ENCODE results near the gene MAP1LC3A. TPM values are rescaled to one million over a fixed set of nuclear protein-coding genes. Genes with fewer than 3 reads are reported as not detected.

MAP1LC3A gene
- total RNA-seq, 1 donor from 2014 or later: 71.5 TPM

DNA sequence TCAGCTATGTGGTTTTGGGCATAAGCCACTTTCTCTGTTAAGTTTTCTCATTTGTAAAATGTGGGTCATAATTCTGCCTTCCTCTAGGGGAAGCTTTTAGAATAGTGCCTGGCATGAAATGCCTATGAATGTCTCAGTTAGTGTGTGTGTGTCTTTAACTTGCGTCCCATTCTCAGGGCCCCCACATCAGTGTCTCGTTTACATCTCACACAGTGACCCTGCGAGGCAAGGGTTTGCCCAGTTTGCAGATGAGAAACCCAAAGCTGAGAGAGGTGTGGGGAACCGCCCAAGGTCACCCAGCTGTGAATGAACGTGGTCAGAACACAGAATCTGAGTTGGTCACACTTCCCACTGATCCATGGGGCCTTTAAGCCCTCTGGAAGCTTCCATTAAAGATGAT lies 28.2 kb upstream of the MAP1LC3A start:
- Histone ChIP-seq H3K9me3 (no peaks in the 10 kb centered on the region), H3K4me1 (peaks cover 35% of the 10 kb centered on the region), H3K4me3 (no peak overlapping the region), H3K27ac (no peak overlapping the region), H3K36me3 (peaks cover 0 to 69% of the 10 kb centered on the region in 2 donors), H3K27me3 (no peaks in the 10 kb centered on the region)
- intact Hi-C loops (cut with DNase I): loop anchor here (10.0 kb wide), 1 partner anchor 174 kb away; the partner anchor contains the start of gene TP53INP2
- TF ChIP-seq POLR2A (IDR thresholded peaks at IDR 0.05): no peak
- TF ChIP-seq, protein P1, sequence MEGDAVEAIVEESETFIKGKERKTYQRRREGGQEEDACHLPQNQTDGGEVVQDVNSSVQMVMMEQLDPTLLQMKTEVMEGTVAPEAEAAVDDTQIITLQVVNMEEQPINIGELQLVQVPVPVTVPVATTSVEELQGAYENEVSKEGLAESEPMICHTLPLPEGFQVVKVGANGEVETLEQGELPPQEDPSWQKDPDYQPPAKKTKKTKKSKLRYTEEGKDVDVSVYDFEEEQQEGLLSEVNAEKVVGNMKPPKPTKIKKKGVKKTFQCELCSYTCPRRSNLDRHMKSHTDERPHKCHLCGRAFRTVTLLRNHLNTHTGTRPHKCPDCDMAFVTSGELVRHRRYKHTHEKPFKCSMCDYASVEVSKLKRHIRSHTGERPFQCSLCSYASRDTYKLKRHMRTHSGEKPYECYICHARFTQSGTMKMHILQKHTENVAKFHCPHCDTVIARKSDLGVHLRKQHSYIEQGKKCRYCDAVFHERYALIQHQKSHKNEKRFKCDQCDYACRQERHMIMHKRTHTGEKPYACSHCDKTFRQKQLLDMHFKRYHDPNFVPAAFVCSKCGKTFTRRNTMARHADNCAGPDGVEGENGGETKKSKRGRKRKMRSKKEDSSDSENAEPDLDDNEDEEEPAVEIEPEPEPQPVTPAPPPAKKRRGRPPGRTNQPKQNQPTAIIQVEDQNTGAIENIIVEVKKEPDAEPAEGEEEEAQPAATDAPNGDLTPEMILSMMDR (IDR thresholded peaks at IDR 0.05): no peak
- no peak for TF ChIP-seq POLR2AphosphoS5 (IDR thresholded peaks at IDR 0.05; ENCODE audit: insufficient read depth in 1 of 2, low read depth in 1 of 2)
- DNase-seq (ENCODE audit: extremely low spot score in 2 of 2): no peak

DNA sequence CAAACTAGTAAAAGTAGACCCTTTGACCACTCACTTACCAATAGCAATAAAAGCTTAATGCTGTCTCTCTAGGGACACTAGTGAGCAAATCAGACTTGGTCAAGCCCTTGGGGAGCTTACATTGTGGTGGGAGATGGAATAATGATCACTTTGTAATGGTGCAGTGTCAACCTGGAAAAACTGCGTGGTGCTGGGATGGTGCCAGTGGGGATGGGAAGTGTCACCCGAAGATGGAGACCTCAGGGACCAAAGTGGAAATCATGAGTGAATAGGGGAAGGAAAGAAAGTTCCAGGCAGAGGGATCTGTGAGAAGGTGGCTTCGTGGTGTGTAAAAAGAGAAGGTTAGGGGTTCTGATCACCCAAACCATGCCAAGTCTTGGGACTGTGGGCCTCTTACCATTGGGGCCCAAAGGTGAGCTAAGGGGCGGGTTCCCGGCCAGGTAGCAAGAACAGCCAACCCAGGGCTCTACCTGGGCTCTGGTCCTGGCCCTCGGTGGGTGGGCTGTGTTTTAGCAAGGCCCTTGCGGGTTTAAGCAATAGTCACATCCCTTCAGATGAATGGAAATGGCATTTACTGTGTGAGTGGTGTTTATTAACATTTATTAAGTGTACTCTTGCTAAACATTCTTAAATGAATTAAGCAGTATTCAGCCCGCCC lies 26.8 kb upstream of the MAP1LC3A start:
- H3K4me3 ChIP-seq: no peak overlapping the region
- H3K9me3 ChIP-seq: no peaks in the 10 kb centered on the region
- no peak overlapping the region for H3K27ac ChIP-seq
- H3K27me3 ChIP-seq: no peaks in the 10 kb centered on the region
- peaks cover 0 to 76% of the 10 kb centered on the region in 2 donors for H3K36me3 ChIP-seq
- peaks cover 21% of the 10 kb centered on the region for H3K4me1 ChIP-seq
- no peak for DNase-seq (ENCODE audit: extremely low spot score in 2 of 2)
- TF ChIP-seq POLR2AphosphoS5 (IDR thresholded peaks at IDR 0.05; ENCODE audit: insufficient read depth in 1 of 2, low read depth in 1 of 2) (no peak), POLR2A (IDR thresholded peaks at IDR 0.05) (no peak)
- TF ChIP-seq, protein P1 (IDR thresholded peaks at IDR 0.05): no peak
- intact Hi-C loops (cut with DNase I): loop anchor here (10.0 kb wide), 1 partner anchor 173 kb away; the partner anchor contains the start of gene TP53INP2

DNA sequence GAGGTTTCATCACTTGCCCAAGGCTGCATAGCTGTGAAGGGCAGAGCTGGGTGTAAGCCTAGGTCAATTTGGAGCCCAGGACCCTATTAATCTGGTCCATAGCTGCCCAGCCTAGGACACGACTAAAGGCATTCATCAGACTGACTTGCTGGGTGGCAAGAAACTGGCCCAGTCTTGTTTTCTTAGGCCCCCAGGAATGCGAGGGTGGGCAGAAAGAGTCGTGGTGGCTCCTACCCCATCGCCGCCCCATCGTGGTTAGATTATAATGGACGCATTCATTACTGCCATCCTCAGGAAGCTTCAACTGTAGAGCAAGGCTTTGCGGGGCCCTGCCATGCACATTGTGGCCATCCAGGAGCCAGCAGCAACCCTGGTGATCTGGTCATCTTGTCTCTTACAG lies 26.2 kb upstream of the MAP1LC3A start:
- H3K4me3 ChIP-seq: no peak overlapping the region

DNA sequence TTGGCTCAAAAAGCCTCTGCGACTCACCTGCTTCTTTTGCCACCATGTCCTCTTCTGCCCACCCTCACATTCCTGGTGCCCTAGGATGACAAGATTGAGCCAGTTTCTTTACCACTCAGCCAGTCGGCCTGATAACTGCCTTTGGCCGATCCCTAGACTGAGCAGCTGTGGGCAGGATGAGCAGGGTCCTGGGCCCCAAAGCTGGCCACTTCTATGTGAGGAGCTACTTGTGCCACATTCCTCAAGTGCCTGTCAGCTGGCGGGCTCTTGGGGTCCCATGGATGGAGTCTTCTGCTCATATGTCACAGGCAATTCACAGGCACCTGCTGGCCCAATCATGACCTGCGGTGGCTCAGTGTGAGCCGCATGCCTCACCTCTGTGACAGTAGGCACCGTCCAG lies 25.8 kb upstream of the MAP1LC3A start:
- Histone ChIP-seq H3K9me3 (no peaks in the 10 kb centered on the region), H3K4me3 (no peak overlapping the region), H3K27me3 (no peaks in the 10 kb centered on the region), H3K4me1 (peaks cover 12% of the 10 kb centered on the region), H3K36me3 (peaks cover 0 to 78% of the 10 kb centered on the region in 2 donors), H3K27ac (no peak overlapping the region)
- no peak for TF ChIP-seq POLR2AphosphoS5 (IDR thresholded peaks at IDR 0.05; ENCODE audit: insufficient read depth in 1 of 2, low read depth in 1 of 2)
- TF ChIP-seq, protein P1 (IDR thresholded peaks at IDR 0.05): no peak
- no peak for TF ChIP-seq POLR2A (IDR thresholded peaks at IDR 0.05)
- intact Hi-C loops (cut with DNase I): loop anchor here (10.0 kb wide), 1 partner anchor 172 kb away; the partner anchor contains the start of gene TP53INP2
- no peak for DNase-seq (ENCODE audit: extremely low spot score in 2 of 2)

More for the DNA sequence above, 26.2 kb upstream of the MAP1LC3A start:
- Histone ChIP-seq H3K36me3 (peaks cover 0 to 78% of the 10 kb centered on the region in 2 donors), H3K27me3 (no peaks in the 10 kb centered on the region), H3K9me3 (no peaks in the 10 kb centered on the region), H3K27ac (no peak overlapping the region), H3K4me1 (peaks cover 15% of the 10 kb centered on the region)
- intact Hi-C loops (cut with DNase I): loop anchor here (10.0 kb wide), 1 partner anchor 172 kb away; the partner anchor contains the start of gene TP53INP2
- TF ChIP-seq POLR2AphosphoS5 (IDR thresholded peaks at IDR 0.05; ENCODE audit: insufficient read depth in 1 of 2, low read depth in 1 of 2) (no peak), POLR2A (IDR thresholded peaks at IDR 0.05) (no peak)
- TF ChIP-seq, protein P1 (IDR thresholded peaks at IDR 0.05): no peak
- no peak for DNase-seq (ENCODE audit: extremely low spot score in 2 of 2)

All from vagina (tissue), 2 donors.